Frontal cortex (tissue), 4 donors: ENCODE results near the gene TRABD. TPM values are rescaled to one million over a fixed set of nuclear protein-coding genes. Genes with fewer than 3 reads are reported as not detected.

Experiments used
- DNase-seq, 2 donors: peaks; one replicate each; pipeline ENCODE4 v3.0.0; 2012; ENCODE audit warnings: low spot score in 2 of 2
- FAIRE-seq: peaks from 2 replicates; lab custom pipeline; 2012; peaks lifted over from hg19 to GRCh38; lab: Jason Lieb, UNC
- total RNA-seq: library from RNA; depleted of rRNA; stranded (reverse); fragments of >200 nt; gene quantifications from one replicate; pipeline ENCODE4 v1.2.3, GENCODE V29; 2014
- donor health status: control.
- donor health status: control.
- donor health status: control.

TRABD gene
- total RNA-seq, 1 donor from 2014 or later, result 4.9 TPM

DNA sequence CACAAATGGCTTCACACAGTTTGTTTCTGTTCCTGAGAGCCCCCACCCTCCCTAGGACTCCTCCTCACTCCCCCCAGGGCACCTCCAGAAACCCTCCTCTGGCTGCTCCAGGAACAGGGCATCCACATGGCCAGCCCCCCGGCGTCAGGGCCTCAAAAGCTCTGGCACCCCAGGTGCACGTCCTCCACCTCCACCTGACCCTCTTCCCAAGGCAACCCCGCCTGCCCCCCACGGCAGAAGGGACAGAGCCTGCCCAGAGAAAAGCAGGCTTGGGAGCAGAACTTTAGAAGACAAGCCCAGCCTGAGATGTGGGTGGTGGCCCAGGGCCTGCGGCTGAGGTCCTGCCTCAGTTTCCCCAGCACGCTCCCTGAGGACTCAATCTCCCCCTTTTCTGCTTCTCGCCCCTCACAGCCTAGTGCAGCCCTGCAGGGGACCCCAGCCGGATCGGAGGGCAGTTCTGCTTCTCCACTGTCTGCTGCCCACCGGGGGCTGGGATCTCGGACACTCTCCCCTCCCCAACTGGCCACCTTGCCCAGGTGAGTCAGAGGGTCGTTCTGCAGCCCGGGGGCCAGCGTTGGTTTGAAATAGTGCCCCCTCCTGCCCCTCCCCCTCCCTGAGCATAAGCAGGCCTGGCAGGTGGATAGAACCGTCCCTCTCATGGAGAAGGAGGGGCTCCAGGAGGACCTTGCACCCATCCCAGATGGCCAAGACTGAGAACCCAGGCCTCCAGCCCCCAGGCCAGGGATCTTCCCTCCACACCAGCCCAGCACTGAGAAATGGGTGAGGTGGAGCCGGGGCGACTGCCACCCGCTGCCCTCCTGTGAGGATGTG is 2.4 kb upstream of the TRABD start:
- no peak for DNase-seq
- no peak for FAIRE-seq

DNA sequence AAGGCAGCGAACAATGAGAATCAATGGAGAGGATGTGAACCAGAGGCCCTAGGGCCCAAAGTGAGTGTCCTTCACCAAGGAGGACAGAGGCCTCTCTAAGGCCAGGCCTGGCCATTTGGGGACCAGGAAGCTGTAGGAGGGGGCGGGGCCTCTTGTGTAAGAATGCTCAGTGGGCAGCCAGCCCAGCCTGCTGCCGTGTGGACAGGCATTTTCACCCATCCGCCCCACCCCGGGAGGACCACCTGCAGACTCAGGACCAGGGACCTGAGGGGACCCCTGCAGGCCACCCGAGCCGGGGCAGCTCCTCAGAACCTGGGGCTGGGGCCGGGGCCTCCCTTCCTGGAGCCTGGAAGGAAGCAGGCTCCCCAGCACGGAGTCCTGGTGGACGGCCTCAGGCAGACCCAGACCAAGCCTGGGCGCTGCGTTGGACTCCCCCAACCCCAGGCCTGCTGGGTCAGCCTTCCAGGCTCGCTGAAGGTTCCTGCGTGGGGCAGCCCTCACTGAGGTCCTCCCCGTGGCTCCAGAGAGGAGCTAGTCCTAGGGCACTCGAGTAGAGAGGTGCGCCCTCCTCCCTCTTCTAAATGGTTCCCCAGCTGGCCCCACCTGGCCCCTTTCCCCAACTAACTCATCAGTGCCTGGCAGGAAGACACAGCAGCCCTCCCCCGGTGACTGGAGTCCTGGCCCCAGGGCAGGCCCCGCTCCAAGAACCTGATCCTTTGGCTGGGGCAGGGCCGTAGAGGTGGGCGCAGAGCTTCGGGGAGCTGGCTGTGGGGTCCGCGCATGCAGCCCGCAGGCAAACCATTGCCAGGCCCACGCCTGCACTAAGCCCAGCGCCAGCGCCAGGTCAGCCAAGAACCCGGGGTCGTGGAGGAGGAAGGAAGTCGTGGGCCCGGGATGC is 1.5 kb upstream of the TRABD start:
- FAIRE-seq (no peak), DNase-seq (no peak)

DNA sequence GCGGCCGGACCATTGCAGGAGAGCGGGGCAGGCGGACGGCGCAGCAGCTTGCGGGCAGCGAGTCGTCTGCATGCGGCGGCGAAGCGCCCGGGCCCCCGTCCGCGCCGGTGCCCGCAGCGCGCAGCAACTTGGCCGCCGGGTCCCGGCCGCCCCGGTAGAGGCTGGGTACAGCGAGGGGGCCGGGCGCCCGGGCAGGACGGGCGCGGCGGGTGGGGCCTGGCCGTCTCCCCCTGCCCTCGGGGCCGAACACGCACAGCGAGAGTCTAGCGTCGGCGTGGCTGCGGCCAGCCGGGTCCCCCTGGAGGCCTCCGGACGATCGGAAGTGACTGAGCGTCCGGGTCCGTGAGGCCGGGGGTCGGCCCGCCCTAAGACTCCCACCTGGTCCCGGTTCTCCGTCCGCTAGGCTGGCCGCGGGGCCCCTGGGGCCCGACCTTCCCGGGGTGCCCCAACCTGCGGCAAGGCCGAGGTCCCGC is 775 bp upstream of the TRABD start:
- FAIRE-seq (no peak), DNase-seq (no peak)

DNA sequence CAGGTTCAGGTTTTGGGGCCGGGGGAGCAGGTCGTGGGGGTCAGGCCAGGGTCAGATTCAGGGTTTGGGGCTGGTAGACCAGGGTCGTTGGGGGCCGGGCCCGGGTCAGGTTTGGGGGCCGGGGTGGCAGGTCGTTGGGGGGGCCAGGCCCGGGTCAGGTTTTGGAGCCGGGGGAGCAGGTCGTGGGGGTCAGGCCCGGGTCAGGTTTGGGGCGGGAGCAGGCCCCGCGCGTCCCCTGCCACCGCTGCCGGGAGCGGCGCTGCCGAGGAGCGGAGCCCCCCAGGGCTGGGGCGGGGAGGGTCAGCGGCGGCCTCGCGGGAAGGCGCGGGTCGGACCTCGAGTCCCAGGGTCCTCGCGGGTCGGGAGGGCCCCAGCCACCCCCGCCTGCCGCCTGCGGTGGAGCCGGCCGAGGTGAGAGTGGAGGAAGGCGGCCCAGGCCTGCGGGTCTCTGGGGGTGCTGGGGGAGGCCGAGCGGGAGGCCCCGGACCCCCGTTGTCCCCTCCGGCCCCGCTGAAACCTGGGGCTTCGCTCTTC is 535 bp downstream of the TRABD start:
- no peak for DNase-seq
- FAIRE-seq, result no peak

DNA sequence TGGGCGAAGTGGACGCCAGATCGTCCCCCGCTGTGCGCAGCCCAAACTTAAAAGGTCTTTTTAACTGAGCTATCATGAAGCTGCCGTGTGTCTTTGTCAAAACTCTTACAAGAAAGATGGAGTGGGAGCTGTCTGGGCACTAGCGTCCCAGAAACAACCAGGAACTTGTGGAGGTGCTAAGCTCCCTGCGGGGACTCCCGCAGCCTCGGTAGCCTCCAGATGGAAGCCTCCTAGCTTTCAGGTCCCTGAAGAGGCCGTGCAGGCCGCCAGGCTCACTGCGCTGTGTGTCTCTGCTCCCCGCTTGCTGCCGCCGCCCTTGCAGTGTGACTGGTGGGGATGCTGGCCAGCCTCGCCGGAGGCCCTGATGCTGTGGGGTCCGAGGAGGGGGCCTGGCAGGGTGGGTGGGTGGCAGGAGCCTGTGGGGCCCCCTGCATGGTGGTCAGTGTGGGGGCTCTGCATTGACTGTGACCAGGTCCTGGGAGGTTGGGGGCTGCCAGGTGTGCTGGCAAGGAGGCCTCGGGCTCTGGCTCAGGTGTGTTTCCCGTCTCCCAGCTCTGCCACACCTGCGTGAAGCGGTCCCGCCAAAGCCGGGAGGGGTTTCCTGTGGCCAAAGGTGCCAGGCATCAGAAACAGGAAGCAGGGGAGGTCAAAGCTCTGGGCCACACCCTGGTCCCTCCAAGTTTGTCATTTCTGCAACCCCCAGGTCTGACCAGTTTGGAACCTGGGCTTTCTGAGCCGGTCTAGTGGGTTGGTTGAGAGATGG is 1.2 kb downstream of the TRABD start:
- no peak for DNase-seq
- FAIRE-seq, result no peak

DNA sequence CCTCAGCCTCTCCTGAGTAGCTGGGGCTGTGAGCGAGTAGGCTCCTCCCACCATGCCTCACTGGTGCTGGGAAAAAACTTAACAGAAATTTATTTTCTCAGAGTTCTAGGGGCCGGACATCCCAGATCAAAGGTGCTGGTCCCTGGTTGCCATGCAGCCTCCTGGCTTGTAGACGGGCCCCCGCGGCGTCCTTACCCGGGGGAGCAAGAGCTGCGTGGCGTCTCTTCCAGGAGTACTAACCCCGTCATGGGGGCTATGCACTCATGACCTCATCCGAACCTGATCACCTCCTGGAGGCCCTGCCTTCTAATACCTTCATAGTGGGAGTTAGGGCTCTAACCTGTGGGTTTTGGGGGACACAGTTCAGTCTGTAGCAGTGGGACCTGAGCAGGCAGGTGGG is 2.6 kb downstream of the TRABD start:
- DNase-seq, result no peak
- no peak for FAIRE-seq

DNA sequence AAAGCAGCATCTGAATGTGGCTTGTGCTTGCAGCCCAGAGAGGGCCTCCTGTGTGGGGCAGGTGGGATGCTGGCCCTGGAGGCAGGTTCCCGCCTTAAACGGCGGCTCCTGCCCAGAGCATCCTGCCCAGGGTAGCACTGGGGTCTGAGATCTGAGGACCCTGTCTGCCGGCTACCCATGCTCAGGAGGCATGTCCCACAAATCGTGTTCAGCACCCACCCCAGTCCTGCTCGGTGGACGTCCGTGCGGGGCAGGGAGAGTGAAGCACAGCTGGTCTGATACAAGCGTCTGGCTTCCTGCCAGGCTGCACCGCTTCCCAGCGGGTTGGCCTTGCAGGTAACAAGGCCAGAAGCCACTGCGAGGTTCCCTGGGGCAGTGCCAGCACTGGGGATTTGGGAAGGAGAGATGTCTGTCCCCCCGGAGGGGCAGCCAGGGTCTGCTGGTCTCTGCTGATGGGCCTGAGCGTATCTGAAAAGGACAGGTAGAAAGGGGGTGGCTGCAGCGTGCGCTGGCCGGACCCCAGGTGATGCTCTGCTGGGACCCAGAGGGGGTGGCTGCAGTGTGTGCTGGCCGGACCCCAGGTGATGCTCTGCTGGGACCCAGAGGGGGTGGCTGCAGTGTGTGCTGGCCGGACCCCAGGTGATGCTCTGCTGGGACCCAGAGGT is 3.6 kb downstream of the TRABD start:
- DNase-seq, result no peak
- no peak for FAIRE-seq

DNA sequence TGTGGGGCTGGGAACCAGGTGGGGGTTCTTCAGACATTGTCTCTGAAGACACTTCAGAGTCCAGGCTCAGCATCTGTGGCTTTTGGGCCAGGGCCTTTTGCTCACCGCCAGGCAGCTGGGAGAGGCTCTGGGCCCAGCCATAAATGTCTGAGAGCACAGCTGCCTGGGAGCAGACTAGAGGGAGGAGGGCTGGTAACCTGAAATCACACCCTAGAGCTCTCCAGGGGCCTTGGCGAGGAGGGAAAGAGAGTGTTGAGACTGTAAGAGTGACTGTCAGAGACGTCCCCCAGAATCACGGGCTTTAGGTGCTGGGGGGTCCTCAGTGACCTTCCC is 4.1 kb downstream of the TRABD start:
- no peak for FAIRE-seq
- no peak for DNase-seq

DNA sequence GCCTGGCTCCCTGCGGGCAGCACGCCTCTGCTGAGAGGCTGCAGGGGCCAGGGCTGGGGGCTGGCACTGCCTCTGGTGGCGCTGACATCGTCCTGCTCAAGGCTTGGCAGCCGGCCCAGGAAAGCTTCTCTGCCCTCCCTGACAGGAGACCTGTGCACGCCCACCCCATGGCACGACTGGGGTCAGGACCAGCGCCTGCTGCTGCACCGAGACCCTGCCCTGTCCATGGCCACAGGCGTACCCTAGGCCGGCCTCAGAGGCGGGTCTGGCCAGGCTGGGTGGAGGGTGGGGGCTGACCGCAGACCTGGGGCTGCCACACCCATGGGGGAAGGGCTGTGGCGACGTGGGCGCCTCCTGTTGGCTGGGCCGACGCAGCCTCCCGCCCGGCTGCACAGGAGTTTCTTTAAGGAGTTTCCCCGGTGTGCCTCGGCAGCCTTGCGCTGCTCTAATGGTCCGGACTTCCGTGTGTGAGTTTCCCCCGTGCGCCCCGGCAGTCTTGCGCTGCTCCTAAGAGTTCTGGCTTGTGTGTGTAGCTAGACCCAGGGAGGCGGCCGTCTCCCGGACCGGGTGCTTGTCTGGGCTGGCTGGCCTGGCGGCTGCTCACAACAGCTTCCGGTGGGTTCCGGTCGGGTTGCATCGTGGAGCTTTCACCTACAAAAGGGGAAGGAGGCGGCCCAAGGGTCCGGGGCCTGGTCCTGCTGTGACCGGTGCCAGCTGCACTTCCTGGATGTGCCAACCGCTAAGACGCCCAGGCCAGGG is 4.6 kb downstream of the TRABD start:
- no peak for DNase-seq
- FAIRE-seq, result no peak

DNA sequence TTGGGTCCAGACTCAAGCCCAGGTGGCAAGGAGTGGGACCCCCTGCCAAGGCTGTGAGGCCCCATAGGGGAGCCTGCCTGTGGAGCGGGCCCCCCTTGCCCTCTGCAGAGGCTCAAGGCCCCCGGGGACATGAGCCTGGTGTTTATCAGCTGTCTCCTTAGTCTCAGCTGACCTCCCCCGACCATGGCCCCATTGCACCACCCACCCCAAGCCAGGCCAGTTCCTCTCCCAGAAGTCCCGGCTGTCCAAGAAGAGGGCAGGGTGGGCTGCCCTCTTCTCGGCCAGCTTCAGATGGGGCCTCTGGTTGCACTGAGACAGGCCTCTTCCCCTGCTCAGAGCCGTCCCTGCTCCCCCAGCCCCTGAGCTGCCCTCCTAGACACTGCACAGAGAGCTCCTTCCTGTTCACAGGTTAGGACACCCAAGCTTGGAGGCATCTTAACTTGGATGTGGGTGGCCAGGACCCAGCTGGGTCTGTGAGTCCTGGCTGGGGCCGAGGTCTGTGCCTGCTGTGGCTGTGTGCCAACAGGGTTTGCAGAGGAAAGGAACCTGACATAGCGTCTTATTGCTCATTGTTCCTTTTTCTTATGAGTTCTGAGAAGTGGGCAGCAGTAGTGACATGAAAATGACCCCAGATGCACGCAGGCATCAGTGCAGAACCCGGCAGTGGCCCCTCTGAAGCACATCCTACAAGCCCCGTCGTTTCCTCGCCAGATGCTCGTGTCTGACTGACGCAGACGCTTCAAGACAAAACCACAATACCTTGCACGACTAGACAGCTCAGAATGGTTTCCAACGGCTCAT is 5.4 kb downstream of the TRABD start:
- FAIRE-seq (no peak), DNase-seq (no peak)

DNA sequence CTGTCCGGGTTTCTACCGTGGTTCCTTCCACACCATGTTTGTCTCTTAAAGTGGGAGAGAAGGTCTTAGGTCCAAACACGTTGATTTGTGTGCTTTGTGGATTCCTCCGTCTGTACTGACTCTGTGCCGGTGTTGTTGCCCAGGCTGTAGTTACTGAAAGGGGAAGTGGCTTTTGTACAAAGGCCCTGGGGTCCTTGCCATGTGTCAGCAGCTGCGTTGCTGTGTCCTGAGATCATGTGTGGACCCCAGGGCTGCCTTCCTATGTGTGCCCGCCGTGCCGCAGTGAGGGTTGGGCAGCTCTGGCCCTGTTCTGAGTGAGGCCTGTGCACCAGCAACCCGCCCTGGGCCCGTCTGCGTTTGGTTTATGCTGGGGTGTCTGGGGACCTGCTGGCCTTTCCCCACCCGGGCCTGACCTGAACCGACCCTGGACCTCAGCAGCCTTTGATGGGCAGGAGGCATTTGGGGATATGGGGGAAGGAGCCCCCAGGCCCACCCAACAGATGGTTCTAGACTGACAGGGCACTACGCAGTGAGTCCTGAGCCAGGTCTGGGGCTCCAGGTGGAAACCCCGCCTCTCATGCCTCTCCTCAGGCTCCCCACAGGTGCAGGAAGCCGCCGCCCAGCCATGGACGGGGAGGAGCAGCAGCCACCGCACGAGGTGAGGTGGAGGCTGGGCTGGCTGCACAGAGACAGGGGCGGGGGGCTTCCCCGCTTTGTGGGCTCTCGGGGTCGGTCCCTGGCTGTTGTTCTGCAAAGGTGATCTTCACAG is 6.9 kb downstream of the TRABD start:
- no peak for FAIRE-seq
- no peak for DNase-seq

DNA sequence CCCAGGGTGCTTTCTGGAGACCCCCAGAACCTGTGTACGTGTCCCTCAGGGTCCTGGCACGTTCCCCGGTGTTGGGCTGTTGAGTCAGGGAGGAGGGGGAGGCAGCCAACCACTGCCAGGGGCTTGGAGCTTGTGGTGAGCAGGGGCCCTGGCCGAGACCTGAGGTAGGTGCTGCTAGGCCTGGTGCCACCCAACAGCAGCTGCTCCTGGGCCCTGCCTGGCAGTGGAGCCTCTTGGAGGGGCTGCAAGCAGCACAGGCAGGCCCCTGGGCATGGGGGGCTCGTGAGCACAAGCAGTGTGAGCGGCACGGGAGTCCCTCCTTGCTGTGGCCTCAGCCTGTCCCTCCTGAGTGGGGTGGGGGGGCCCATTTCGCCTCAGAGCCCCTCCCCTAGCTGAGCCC is 7.9 kb downstream of the TRABD start:
- FAIRE-seq (no peak), DNase-seq (no peak)

DNA sequence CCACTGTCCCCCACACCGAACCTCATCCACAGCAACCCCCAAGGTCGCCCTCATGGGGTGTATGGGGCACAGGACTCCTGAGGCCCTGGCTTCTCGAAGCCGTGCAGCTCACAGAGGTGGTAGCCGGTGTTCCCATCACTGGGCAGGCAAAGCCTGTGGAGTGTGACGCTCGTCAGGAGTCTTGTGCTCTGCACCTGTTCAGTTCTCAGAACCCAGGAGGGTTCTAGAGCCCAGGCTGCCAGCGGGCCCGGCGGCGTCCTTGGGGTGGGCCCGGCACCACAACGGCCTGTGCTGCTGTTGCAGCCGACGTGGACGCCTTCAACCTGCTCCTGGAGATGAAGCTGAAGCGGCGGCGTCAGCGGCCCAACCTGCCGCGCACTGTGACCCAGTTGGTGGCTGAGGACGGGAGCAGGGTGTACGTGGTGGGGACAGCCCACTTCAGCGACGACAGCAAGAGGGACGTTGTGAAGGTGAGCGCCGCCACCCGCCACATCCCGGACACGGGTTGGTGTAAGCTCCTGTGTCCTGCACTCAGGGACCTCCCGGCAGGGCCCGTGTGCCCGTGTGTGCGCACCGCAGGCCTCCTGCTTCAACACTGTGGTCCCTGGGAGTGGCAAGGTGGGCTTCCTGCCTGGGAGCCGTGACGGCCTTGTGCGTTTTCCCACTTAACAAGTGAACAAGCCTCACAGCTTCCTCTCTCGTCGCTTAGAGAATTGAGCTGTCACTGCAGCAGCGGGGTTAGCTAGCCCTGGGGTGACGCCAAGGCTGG is 8.5 kb downstream of the TRABD start:
- DNase-seq (no peak), FAIRE-seq (no peak)

DNA sequence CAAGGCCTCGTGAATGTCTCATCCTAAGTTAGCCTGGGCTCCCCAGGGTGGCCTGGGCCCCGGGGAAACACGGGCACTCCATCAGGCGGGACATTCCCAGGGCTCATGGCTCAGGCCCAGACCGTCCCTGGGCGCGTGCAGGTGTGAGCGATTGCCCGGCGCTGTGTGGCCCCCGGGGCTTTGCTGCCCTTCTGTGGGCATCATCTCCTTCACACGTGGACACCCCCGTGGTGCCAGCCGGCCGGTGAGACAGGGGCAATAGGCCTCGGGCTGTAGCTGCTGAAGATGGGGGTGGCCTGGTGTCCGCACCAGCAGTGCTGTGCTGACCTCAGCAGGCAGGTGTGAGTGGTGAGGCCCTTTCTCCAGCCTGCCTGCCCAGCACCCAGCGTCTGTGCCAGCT is 10.5 kb downstream of the TRABD start:
- FAIRE-seq, result no peak

DNA sequence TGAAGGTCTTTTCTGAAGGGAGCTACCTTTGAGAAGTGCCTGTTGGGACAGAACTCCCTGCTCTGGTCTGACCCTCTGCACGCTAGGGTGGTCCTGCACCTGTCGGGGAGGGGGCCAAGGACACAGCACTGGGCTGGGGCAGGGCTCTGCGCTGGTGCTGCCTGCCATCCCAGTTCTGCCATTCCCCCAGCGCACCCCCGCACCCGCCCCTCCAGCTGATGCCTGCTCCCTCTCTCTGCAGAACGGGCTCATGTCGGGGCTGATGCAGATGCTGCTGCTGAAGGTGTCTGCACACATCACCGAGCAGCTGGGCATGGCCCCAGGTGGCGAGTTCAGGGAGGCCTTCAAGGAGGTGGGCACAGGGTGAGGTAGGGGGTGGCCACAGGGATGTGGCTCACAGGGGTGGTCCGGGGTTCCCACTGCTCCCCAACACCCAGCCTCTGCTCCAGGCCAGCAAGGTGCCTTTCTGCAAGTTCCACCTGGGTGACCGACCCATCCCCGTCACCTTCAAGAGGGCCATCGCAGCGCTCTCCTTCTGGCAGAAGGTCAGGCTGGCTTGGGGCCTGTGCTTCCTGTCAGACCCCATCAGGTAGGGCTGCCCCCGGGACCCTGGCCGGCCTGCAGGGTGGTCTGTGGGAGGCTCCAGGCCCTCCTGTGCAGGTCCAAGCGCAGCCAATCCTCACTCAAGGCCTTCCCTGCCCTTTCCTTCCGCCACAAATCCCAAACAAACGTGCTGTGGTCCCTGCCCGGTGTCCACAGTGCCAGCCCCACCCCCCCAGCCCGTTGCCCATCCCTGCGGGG is 11.5 kb downstream of the TRABD start:
- DNase-seq, result no peak
- FAIRE-seq, result no peak

More for the DNA sequence above, 10.5 kb downstream of the TRABD start:
- no peak for DNase-seq
